H1 (cell line): ENCODE results near the gene APMAP. TPM values are rescaled to one million over a fixed set of nuclear protein-coding genes. Genes with fewer than 3 reads are reported as not detected.

ENCODE experiments used
- CTCF ChIA-PET: fragments of 300-600 bp; sonication (Branson Sonifier 250); formaldehyde crosslinking; loops from one replicate; lab custom pipeline; 2021; ENCODE audit not compliant: partially characterized antibody; lab: Charles Lee
- POLR2A ChIA-PET: fragments of 300-600 bp; sonication (Branson Sonifier 250); formaldehyde crosslinking; loops from one replicate; lab custom pipeline; 2021; ENCODE audit warnings: inconsistent platforms; ENCODE audit not compliant: partially characterized antibody; lab: Charles Lee
- DNase-seq, 2 experiments: peaks; one replicate each; pipeline versions ENCODE4 v3.0.0 to v3.0.0-alpha.2; 2010 to 2022; ENCODE audit warnings: low spot score in 2 of 2, low read depth in 1 of 2, mixed read lengths in 1 of 2
- FAIRE-seq: peaks from 2 replicates; lab custom pipeline; 2011; peaks lifted over from hg19 to GRCh38; lab: Jason Lieb, UNC
- H2AFZ ChIP-seq: 2 replicates; pipeline ENCODE4 v1.8.1; 2012; ENCODE audit warnings: low read length, inconsistent platforms
- H2AK5ac ChIP-seq: 2 replicates; pipeline ENCODE4 v1.6.1; 2013; ENCODE audit warnings: low read depth, low read length
- H2BK120ac ChIP-seq: replicated peaks from 2 replicates; pipeline ENCODE3; 2013; ENCODE audit warnings: low read depth, low read length, inconsistent platforms
- H2BK12ac ChIP-seq: 2 replicates; pipeline ENCODE4 v1.6.1; 2013; ENCODE audit warnings: low read depth, low read length
- H2BK15ac ChIP-seq: 2 replicates; pipeline ENCODE4 v1.6.1; 2013; ENCODE audit warnings: low read length
- H2BK20ac ChIP-seq: 2 replicates; pipeline ENCODE4 v1.6.1; 2013; ENCODE audit warnings: low read length
- H2BK5ac ChIP-seq: 2 replicates; pipeline ENCODE4 v1.6.1; 2013; ENCODE audit warnings: low read depth, low read length
- H3K14ac ChIP-seq: 2 replicates; pipeline ENCODE4 v1.6.1; 2013; ENCODE audit warnings: inconsistent platforms; ENCODE audit not compliant: insufficient read length
- H3K18ac ChIP-seq: 2 replicates; pipeline ENCODE4 v1.6.1; 2013; ENCODE audit warnings: low read length; ENCODE audit errors: extremely low read depth
- H3K23ac ChIP-seq: 2 replicates; pipeline ENCODE4 v1.6.1; 2013; ENCODE audit warnings: inconsistent platforms; ENCODE audit not compliant: insufficient read length
- H3K23me2 ChIP-seq: 2 replicates; pipeline ENCODE4 v1.6.1; 2013; ENCODE audit warnings: low read depth, low read length
- H3K27ac ChIP-seq: 2 replicates; pipeline ENCODE4 v1.6.1; 2011; ENCODE audit warnings: low read depth, low read length, inconsistent platforms
- H3K27me3 ChIP-seq, 4 experiments: replicated peaks in 1 of 4; 1 replicate in 1 of 4; 2 replicates in 3 of 4; pipeline versions ENCODE4 v1.6.1 to v1.8.1; 2011 to 2013; ENCODE audit warnings: low read length in 3 of 4, mild to moderate bottlenecking in 3 of 4, inconsistent platforms in 2 of 4, mixed read lengths in 2 of 4, moderate library complexity in 1 of 4; ENCODE audit not compliant: control insufficient read depth in 3 of 4, insufficient read depth in 3 of 4; ENCODE audit errors: extremely low read depth in 1 of 4
- H3K36me3 ChIP-seq, 4 experiments: 2 replicates each; pipeline versions ENCODE4 v1.6.1 to v1.8.1; 2011 to 2013; ENCODE audit warnings: mild to moderate bottlenecking in 4 of 4, low read length in 3 of 4, moderate library complexity in 2 of 4, control low read depth in 1 of 4, inconsistent platforms in 1 of 4; ENCODE audit not compliant: insufficient read depth in 4 of 4, control insufficient read depth in 2 of 4
- H3K4ac ChIP-seq: replicated peaks from 2 replicates; pipeline ENCODE3; 2013; ENCODE audit warnings: low read length, low read depth, mixed read lengths, inconsistent platforms; ENCODE audit not compliant: insufficient read length
- H3K4me1 ChIP-seq, 4 experiments: replicated peaks in 1 of 4; 1 replicate in 1 of 4; 2 replicates in 3 of 4; pipeline versions ENCODE4 v1.6.1 to v1.8.1; 2011 to 2013; ENCODE audit warnings: low read length in 3 of 4, inconsistent platforms in 2 of 4, mixed read lengths in 1 of 4; ENCODE audit not compliant: insufficient read depth in 4 of 4, control insufficient read depth in 3 of 4
- H3K4me2 ChIP-seq, 2 experiments: 2 replicates each; pipeline versions ENCODE4 v1.6.1 to v1.8.1; 2011 to 2013; ENCODE audit warnings: low read depth in 2 of 2, low read length in 2 of 2, control low read depth in 1 of 2, inconsistent platforms in 1 of 2, mild to moderate bottlenecking in 1 of 2; ENCODE audit not compliant: insufficient read depth in 1 of 2
- H3K4me3 ChIP-seq, 4 experiments: fragments of 200-600, 300-600 bp in 1 of 4; sonication (generic), shearing (Covaris generic), sonication (Bioruptor Twin) in 1 of 4; 2 replicates each; pipeline versions ENCODE4 v1.5.1 to v1.8.1; 2011 to 2016; ENCODE audit warnings: low read length in 4 of 4, low read depth in 3 of 4, control low read depth in 2 of 4, inconsistent platforms in 2 of 4, mild to moderate bottlenecking in 2 of 4, mixed read lengths in 1 of 4, moderate library complexity in 1 of 4; ENCODE audit not compliant: insufficient read depth in 2 of 4; ENCODE audit errors: extremely low read depth in 1 of 4
- H3K56ac ChIP-seq: replicated peaks from 2 replicates; pipeline ENCODE3; 2013; ENCODE audit warnings: low read depth, mild to moderate bottlenecking, mixed read lengths, low read length, inconsistent platforms; ENCODE audit not compliant: insufficient read length
- H3K79me1 ChIP-seq: 2 replicates; pipeline ENCODE4 v1.6.1; 2013; ENCODE audit warnings: low read depth, low read length, control low read depth
- H3K79me2 ChIP-seq, 2 experiments: 2 replicates each; pipeline versions ENCODE4 v1.6.1 to v1.8.1; 2012 to 2013; ENCODE audit warnings: low read length in 2 of 2, mild to moderate bottlenecking in 2 of 2, inconsistent platforms in 1 of 2; ENCODE audit not compliant: insufficient read depth in 2 of 2, control insufficient read depth in 1 of 2
- H3K9ac ChIP-seq, 4 experiments: replicated peaks in 1 of 4; 1 replicate in 1 of 4; 2 replicates in 3 of 4; pipeline versions ENCODE4 v1.6.1 to v1.8.1; 2011 to 2013; ENCODE audit warnings: low read depth in 3 of 4, low read length in 3 of 4, control low read depth in 2 of 4, mild to moderate bottlenecking in 2 of 4, moderate library complexity in 2 of 4, inconsistent platforms in 1 of 4; ENCODE audit errors: extremely low read depth in 1 of 4
- H3K9me3 ChIP-seq, 2 experiments: 2 replicates each; pipeline versions ENCODE4 v1.6.1 to v1.8.1; 2012 to 2013; ENCODE audit warnings: mild to moderate bottlenecking in 2 of 2, moderate library complexity in 2 of 2, control low read depth in 1 of 2, inconsistent platforms in 1 of 2, low read depth in 1 of 2, low read length in 1 of 2, mixed read lengths in 1 of 2; ENCODE audit not compliant: insufficient read depth in 2 of 2
- H4K20me1 ChIP-seq, 2 experiments: replicated peaks in 1 of 2; 2 replicates each; pipeline versions ENCODE3 to v1.8.1; 2011 to 2013; ENCODE audit warnings: inconsistent platforms in 2 of 2, low read length in 2 of 2, mild to moderate bottlenecking in 1 of 2; ENCODE audit not compliant: insufficient read depth in 2 of 2, control insufficient read depth in 1 of 2
- H4K5ac ChIP-seq: 2 replicates; pipeline ENCODE4 v1.6.1; 2013; ENCODE audit warnings: low read length, low read depth, mixed read lengths, inconsistent platforms; ENCODE audit not compliant: insufficient read length
- H4K8ac ChIP-seq: 2 replicates; pipeline ENCODE4 v1.8.0; 2013; ENCODE audit warnings: mild to moderate bottlenecking, moderate library complexity, low read length, inconsistent platforms; ENCODE audit not compliant: insufficient read depth; ENCODE audit errors: extremely low read depth
- H4K91ac ChIP-seq: replicated peaks from 2 replicates; pipeline ENCODE3; 2013; ENCODE audit warnings: low read length, mixed read lengths, inconsistent platforms; ENCODE audit not compliant: insufficient read length
- CBX8 ChIP-seq: fragments of 300-800, 300-1000 bp; sonication (generic); IDR thresholded peaks from 2 replicates; pipeline ENCODE4 v1.7.1; 2016; ENCODE audit warnings: low read depth, low read length, borderline replicate concordance
- CEBPB ChIP-seq: IDR thresholded peaks from 2 replicates; pipeline ENCODE4 v1.6.1; 2012; ENCODE audit warnings: low read depth, low read length
- CTCF ChIP-seq, 3 experiments: IDR thresholded peaks; 1 replicate in 2 of 3; 2 replicates in 1 of 3; pipeline versions ENCODE4 v1.5.1 to v1.6.1; 2011; ENCODE audit warnings: low read length in 3 of 3, mild to moderate bottlenecking in 3 of 3, inconsistent platforms in 2 of 3, low read depth in 1 of 3, moderate library complexity in 1 of 3; ENCODE audit not compliant: insufficient read depth in 1 of 3; ENCODE audit errors: control extremely low read depth in 1 of 3
- HDAC6 ChIP-seq: IDR thresholded peaks from one replicate; pipeline ENCODE4 v1.7.1; 2012; ENCODE audit warnings: low read depth, mild to moderate bottlenecking, inconsistent platforms, low read length, moderate library complexity
- POLR2AphosphoS5 ChIP-seq: IDR thresholded peaks from 2 replicates; pipeline ENCODE4 v1.6.1; 2011; ENCODE audit warnings: low read depth, low read length
- RXRA ChIP-seq: IDR thresholded peaks from 2 replicates; pipeline ENCODE4 v1.6.1; 2011; ENCODE audit warnings: low read depth, mild to moderate bottlenecking, low read length, moderate library complexity; ENCODE audit not compliant: insufficient read depth
- SAP30 ChIP-seq: fragments of 300-600 bp; sonication (generic); IDR thresholded peaks from 2 replicates; pipeline ENCODE4 v1.7.1; 2012; ENCODE audit warnings: low read length, moderate library complexity, mild to moderate bottlenecking, inconsistent platforms; ENCODE audit not compliant: insufficient read depth, insufficient replicate concordance
- SP2 ChIP-seq: IDR thresholded peaks from 2 replicates; pipeline ENCODE4 v1.6.1; 2012; ENCODE audit warnings: mild to moderate bottlenecking, low read length, inconsistent platforms
- SRF ChIP-seq: IDR thresholded peaks from 2 replicates; pipeline ENCODE4 v1.6.1; 2011; ENCODE audit warnings: mild to moderate bottlenecking, low read depth, low read length, moderate library complexity
- TCF12 ChIP-seq: IDR thresholded peaks from 2 replicates; pipeline ENCODE4 v1.6.1; 2011; ENCODE audit warnings: low read depth, mild to moderate bottlenecking, low read length
- WGBS, 2 experiments: shearing (Covaris generic) in 1 of 2; methylation state at CpG; one replicate each; pipeline versions ENCODE4 v1.1.6 to v1.1.7; 2013 to 2015; ENCODE audit warnings: low lambda C conversion rate in 2 of 2, mixed read lengths in 2 of 2, inconsistent platforms in 1 of 2, low coverage in 1 of 2, missing lambda C conversion rate in 1 of 2; ENCODE audit not compliant: insufficient replicate concordance in 2 of 2, insufficient coverage in 1 of 2, insufficient read length in 1 of 2; ENCODE audit errors: extremely low coverage in 1 of 2, missing lambda C conversion rate in 1 of 2; 5-methylcytosine and 5-hydroxymethylcytosine counted together
- polyA plus RNA-seq, 7 experiments: library from polyadenylated mRNA; depleted of rRNA in 3 of 7; stranded (reverse) in 5 of 7; unstranded in 2 of 7; fragments of >200 nt in 5 of 7; fragments of 200-250 nt in 2 of 7; gene quantifications; 1 replicate in 5 of 7; 2 replicates in 1 of 7; 4 replicates in 1 of 7; pipeline versions ENCODE4 v1.2.1 to v1.2.3, GENCODE V29; 2011 to 2013; ENCODE audit warnings: missing spikeins in 2 of 7, mixed read lengths in 2 of 7
- total RNA-seq: library from RNA; stranded (reverse); fragmentation: NEBNext Ultra II Directional; extraction: Animal tissue kit (Norgen Biotek cat#: 25700); gene quantifications from 2 replicates; pipeline ENCODE4 v1.2.1, GENCODE V29; 2021

APMAP gene
- total and polyA plus RNA-seq, 2 of the 8 experiments (the other 6 are each of a cell fraction or from before 2014, with no cell fraction given): 31.3 to 66.0 TPM

DNA sequence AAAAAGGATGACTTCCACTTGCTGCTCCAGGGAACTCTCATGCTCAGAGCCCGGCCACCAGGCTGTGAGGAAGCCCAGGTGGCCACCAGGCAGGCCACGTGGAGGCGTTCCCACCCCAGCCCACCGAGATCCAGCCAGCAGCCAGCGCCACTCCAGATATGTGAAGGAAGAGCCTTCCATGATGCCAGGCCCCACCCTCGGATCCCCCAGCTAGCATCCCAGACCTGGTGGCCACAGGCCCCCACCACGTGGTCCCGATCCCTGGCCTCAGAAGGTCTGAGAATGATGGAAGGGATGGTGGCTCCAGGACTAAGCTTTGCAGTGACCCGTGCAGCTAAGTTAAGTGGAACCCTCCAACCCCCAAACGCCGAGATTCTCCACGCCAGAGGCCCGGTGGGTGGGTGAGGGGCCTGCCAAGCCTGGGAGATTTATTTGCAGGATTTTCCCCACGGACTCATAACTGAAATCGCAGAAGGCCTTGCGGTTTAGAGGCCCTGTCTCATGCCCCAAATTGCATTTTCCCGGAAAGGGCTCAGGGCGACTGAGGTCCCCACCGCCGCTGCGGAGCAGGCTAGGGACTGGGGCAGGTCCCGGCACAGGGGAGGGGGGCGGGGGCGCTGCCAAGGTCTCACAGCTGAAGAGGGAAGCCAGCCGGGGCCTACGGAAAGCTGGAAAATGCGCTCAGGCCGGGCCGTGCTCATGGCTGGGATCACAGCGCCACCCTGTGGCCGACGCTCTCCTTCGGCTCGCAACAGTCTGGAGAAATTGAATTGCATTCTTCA is 74.6 kb downstream of the APMAP start:
- FAIRE-seq: peak; percentile 83
- Histone ChIP-seq H3K4me1 (no peaks in the 10 kb centered on the region), H3K79me1 (no peaks in the 10 kb centered on the region), H3K56ac (no peak overlapping the region), H3K79me2 (no peaks in the 10 kb centered on the region), H4K91ac (no peak overlapping the region), H3K9ac (no peak overlapping the region), H3K36me3 (no peaks in the 10 kb centered on the region), H2BK20ac (no peak overlapping the region), H3K9me3 (peaks cover 5 to 13% of the 10 kb centered on the region in 2 experiments), H3K23me2 (no peaks in the 10 kb centered on the region), H3K27ac (no peak overlapping the region), H3K27me3 (no peaks in the 10 kb centered on the region; a peak in 1 of 7 replicates), H4K8ac (peak overlapping the region; percentile 38; the same call in 1 of the 2 replicates), H3K4me3 (no peak overlapping the region), H2BK12ac (no peak overlapping the region), H4K5ac (no peak overlapping the region), H3K14ac (no peak overlapping the region), H3K4ac (no peak overlapping the region), H3K4me2 (no peak overlapping the region), H2AFZ (no peak overlapping the region), H2BK15ac (no peak overlapping the region), H2BK120ac (no peak overlapping the region), H2BK5ac (no peak overlapping the region), H3K18ac (no peak overlapping the region; the same call in 1 of the 2 replicates), H4K20me1 (no peaks in the 10 kb centered on the region), H2AK5ac (no peak overlapping the region), H3K23ac (no peak overlapping the region)
- ChIA-PET POLR2A (no interaction called here), CTCF (interaction anchor here (0.7 to 7.1 kb wide), 18 partner anchors 13 to 980 kb away, joined by 3 to 64 read pairs (median 3); no protein-coding TSS in a partner anchor)
- peak; percentile 67 to 88 for DNase-seq
- 44% methylated on average over 30 of the region's 34 CpGs; no CpG with 5 or more reads in 1 of the 2 experiments for WGBS, 2 experiments
- TF ChIP-seq RXRA (no peak), SAP30 (no peak), SRF (no peak), CTCF (IDR thresholded peaks at IDR 0.05; ENCODE audit: control extremely low read depth in 1 of 3, insufficient read depth in 1 of 3, low read depth in 1 of 3, low read length in 3 of 3) (peak; percentile 84 to 91 (median 89)), CBX8 (no peak), HDAC6 (no peak), TCF12 (no peak), POLR2AphosphoS5 (no peak), CEBPB (no peak), SP2 (no peak)
